ENCODE data around the gene ZNF197. TPM values are rescaled to one million over a fixed set of nuclear protein-coding genes. Genes with fewer than 3 reads are reported as not detected.

ZNF197 gene
- total and polyA plus RNA-seq, 2 of the 4 experiments (the other 2 are of a cell fraction): 5.0 to 14.9 TPM

DNA sequence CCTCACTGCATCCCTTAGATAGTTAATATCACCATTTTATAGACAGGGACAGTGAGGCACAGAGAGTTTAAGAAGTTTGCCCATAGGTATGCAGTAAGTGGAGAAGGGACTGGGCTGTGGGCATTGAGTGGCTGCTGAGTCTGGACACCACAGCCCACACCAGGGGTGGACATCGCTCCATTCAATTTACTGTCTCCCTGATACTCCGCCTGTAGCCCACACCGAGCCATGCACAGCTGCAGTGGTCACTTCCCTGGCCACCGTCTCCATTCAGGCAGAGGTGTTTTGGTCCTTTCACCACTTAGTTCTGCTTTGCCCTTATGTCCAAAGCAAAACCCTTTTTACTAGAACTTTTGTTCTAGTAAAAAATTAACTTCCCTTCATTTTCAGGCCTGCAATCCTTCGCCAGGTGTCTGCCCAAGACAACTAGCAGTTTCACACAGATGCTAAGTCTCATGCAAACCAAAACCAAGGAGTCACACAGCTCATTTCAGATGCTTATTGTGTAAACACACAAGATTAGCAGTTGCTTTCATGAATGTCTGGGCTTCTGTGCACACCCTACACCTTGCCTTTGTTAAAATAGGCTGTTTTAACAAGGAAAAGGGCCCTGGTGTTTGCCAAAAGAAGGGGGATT lies 53.8 kb downstream of the ZNF197 start:
- H2AK9ac ChIP-seq (replicated peaks; ENCODE audit: low read depth, low read length, poor library complexity): no peak overlapping the region
- no peak overlapping the region for H3K27ac ChIP-seq (ENCODE audit: insufficient read depth, low read length)
- no peak overlapping the region for H3K14ac ChIP-seq (replicated peaks; ENCODE audit: low read depth, low read length)
- H3K4me3 ChIP-seq (ENCODE audit: insufficient read depth, low read depth, low read length): no peak overlapping the region
- H3K9ac ChIP-seq (ENCODE audit: low read depth, low read length): no peak overlapping the region
- H3K4me2 ChIP-seq (ENCODE audit: low read depth, low read length): no peak overlapping the region
- H3K36me3 ChIP-seq (ENCODE audit: control insufficient read depth, insufficient read depth, low read length): peaks cover 1% of the 10 kb centered on the region; the same call in 1 of the 2 replicates
- no peak overlapping the region for H2BK20ac ChIP-seq (ENCODE audit: low read depth, low read length)
- no peak overlapping the region for H2BK5ac ChIP-seq (ENCODE audit: low read depth, low read length, poor library complexity, severe bottlenecking)
- no peak overlapping the region for H3K23ac ChIP-seq (ENCODE audit: low read depth, low read length)
- no peaks in the 10 kb centered on the region for H4K20me1 ChIP-seq (ENCODE audit: insufficient read depth, low read length)
- no TSS peak for BruUV-seq (replicated peaks)
- no peak for DNase-seq
- no peak overlapping the region for H4K91ac ChIP-seq (ENCODE audit: insufficient read depth, low read depth, low read length)
- H3K18ac ChIP-seq (ENCODE audit: low read depth, low read length): no peak overlapping the region
- H3K79me1 ChIP-seq (ENCODE audit: low read depth in 1 of 2, low read length in 2 of 2): no peaks in the 10 kb centered on the region; a peak in 1 of 4 replicates
- no peak overlapping the region for H3K56ac ChIP-seq (ENCODE audit: extremely low read depth, insufficient read depth, low read length)
- no peak overlapping the region for H4K5ac ChIP-seq (ENCODE audit: low read depth, low read length)
- CTCF ChIA-PET: no interaction called here
- intact Hi-C loops (cut with micrococcal nuclease): no loop called here
- no peak overlapping the region for H3K4ac ChIP-seq (ENCODE audit: low read depth, low read length)
- no peak for TF ChIP-seq CEBPB (IDR thresholded peaks at IDR 0.05; ENCODE audit: low read depth, low read length)
- TF ChIP-seq RFX5 (IDR thresholded peaks at IDR 0.05; ENCODE audit: low read depth, low read length): no peak
- TF ChIP-seq POLR2A (IDR thresholded peaks at IDR 0.05; ENCODE audit: low read depth, low read length): no peak
- no peak for TF ChIP-seq BHLHE40 (IDR thresholded peaks at IDR 0.05; ENCODE audit: low read depth, low read length)
- TF ChIP-seq, protein P1, sequence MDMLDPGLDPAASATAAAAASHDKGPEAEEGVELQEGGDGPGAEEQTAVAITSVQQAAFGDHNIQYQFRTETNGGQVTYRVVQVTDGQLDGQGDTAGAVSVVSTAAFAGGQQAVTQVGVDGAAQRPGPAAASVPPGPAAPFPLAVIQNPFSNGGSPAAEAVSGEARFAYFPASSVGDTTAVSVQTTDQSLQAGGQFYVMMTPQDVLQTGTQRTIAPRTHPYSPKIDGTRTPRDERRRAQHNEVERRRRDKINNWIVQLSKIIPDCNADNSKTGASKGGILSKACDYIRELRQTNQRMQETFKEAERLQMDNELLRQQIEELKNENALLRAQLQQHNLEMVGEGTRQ (IDR thresholded peaks at IDR 0.05; ENCODE audit: low read depth, low read length): no peak
- TF ChIP-seq RAD21 (IDR thresholded peaks at IDR 0.05; ENCODE audit: low read length): no peak
- TF ChIP-seq, protein P2, sequence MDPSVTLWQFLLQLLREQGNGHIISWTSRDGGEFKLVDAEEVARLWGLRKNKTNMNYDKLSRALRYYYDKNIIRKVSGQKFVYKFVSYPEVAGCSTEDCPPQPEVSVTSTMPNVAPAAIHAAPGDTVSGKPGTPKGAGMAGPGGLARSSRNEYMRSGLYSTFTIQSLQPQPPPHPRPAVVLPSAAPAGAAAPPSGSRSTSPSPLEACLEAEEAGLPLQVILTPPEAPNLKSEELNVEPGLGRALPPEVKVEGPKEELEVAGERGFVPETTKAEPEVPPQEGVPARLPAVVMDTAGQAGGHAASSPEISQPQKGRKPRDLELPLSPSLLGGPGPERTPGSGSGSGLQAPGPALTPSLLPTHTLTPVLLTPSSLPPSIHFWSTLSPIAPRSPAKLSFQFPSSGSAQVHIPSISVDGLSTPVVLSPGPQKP (IDR thresholded peaks at IDR 0.05; ENCODE audit: borderline replicate concordance, low read depth, low read length): no peak
- no peak for TF ChIP-seq FOS (IDR thresholded peaks at IDR 0.05; ENCODE audit: low read depth, low read length)
- TF ChIP-seq MAZ (IDR thresholded peaks at IDR 0.05; ENCODE audit: borderline replicate concordance, low read depth, low read length): no peak
- no peak for TF ChIP-seq MAFK (IDR thresholded peaks at IDR 0.05; ENCODE audit: low read depth, low read length)
- H2AK5ac ChIP-seq (ENCODE audit: low read depth, low read length): no peak overlapping the region
- in situ Hi-C loops (cut with MboI; ENCODE audit: low sequenced_read_pairs): no loop called here
- H2BK120ac ChIP-seq (ENCODE audit: low read depth, low read length): no peak overlapping the region
- WGBS, 2 experiments (ENCODE audit: extremely low coverage in 2 of 2, insufficient read length in 1 of 2): 89% methylated on average over 3 of the region's 5 CpGs; no CpG with 5 or more reads in 1 of the 2 experiments
- peaks cover 10% of the 10 kb centered on the region for H3K9me3 ChIP-seq (ENCODE audit: control insufficient read depth, insufficient read depth, low read length)
- no peak overlapping the region for H2AFZ ChIP-seq (replicated peaks; ENCODE audit: low read length, poor library complexity)
- ATAC-seq (ENCODE audit: low read depth): no peak
- POLR2A ChIA-PET (ENCODE audit: unreplicated experiment): no interaction called here
- H3K9me1 ChIP-seq (ENCODE audit: insufficient read depth, low read length): no peaks in the 10 kb centered on the region
- dilution Hi-C loops (cut with HindIII; ENCODE audit: low sequenced_read_pairs, unreplicated experiment): no loop called here
- H3K4me1 ChIP-seq (ENCODE audit: control insufficient read depth, insufficient read depth, low read length): no peaks in the 10 kb centered on the region
- H2BK15ac ChIP-seq (ENCODE audit: low read depth, low read length): no peak overlapping the region
- H3K27me3 ChIP-seq (ENCODE audit: control insufficient read depth, insufficient read depth, low read length): no peaks in the 10 kb centered on the region
- no peak overlapping the region for H4K8ac ChIP-seq (ENCODE audit: low read depth in 2 of 2, low read length in 2 of 2)
